ENCODE measurements around the gene BPIFA3. TPM values are rescaled to one million over a fixed set of nuclear protein-coding genes. Genes with fewer than 3 reads are reported as not detected.

Gene BPIFA3
- total and polyA plus RNA-seq, 2 of the 8 experiments (the other 6 are each of a cell fraction or from before 2014, with no cell fraction given), result not detected

DNA sequence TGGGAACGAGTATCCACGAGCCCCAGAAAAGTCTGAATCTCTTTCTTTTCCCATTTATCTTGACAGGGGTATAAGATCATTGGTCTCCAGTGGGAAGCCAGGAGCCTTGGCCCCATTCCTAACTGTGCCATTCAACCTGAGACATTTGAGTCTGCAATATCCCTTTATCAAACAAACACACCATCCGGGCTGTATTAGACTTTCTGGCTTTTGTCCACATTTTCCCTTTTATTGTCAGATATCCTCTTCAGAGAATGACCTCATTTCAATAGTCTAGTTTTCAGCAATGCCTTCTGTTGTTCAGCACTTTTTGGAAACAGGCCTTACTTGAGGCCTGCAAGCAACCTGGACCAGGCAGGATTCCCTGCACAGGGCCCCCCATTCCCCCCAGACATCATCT lies 34.3 kb downstream of the BPIFA3 start (continued):
- TF ChIP-seq EZH2 (IDR thresholded peaks at IDR 0.05; ENCODE audit: low read depth, low read length, severe bottlenecking) (no peak), E2F6 (IDR thresholded peaks at IDR 0.05) (no peak), RNF2 (IDR thresholded peaks at IDR 0.05; ENCODE audit: borderline replicate concordance, low read depth, low read length, missing control alignments, poor library complexity, severe bottlenecking) (no peak), TCF12 (IDR thresholded peaks at IDR 0.05; ENCODE audit: low read depth, low read length) (no peak)

All from H1 (cell line).